Astrocyte (in vitro differentiated cells and primary cell): Measurements from ENCODE around the gene RAB40B. TPM values are rescaled to one million over a fixed set of nuclear protein-coding genes. Genes with fewer than 3 reads are reported as not detected.

Experiments
- DNase-seq: peaks from one replicate; pipeline ENCODE4 v3.0.0-alpha.2; 2010; ENCODE audit warnings: low read depth
- FAIRE-seq: peaks from 2 replicates; lab custom pipeline; 2011; peaks lifted over from hg19 to GRCh38; lab: Jason Lieb, UNC
- H2AFZ ChIP-seq: 2 replicates; pipeline ENCODE4 v1.6.0; 2012; ENCODE audit warnings: low read depth, low read length, inconsistent platforms
- H3K27ac ChIP-seq: 2 replicates; pipeline ENCODE4 v1.5.1; 2011; ENCODE audit warnings: low read depth, low read length, inconsistent platforms
- H3K27me3 ChIP-seq: 2 replicates; pipeline ENCODE4 v1.6.0; 2011; ENCODE audit warnings: low read length, inconsistent platforms; ENCODE audit not compliant: insufficient read depth
- H3K36me3 ChIP-seq: 2 replicates; pipeline ENCODE4 v1.5.1; 2011; ENCODE audit warnings: low read length, inconsistent platforms; ENCODE audit not compliant: insufficient read depth
- H3K4me1 ChIP-seq: 2 replicates; pipeline ENCODE4 v1.5.1; 2011; ENCODE audit warnings: low read length, inconsistent platforms; ENCODE audit not compliant: insufficient read depth
- H3K4me2 ChIP-seq: 2 replicates; pipeline ENCODE4 v1.6.0; 2012; ENCODE audit warnings: low read length, inconsistent platforms
- H3K4me3 ChIP-seq: 2 replicates; pipeline ENCODE4 v1.5.1; 2011; ENCODE audit warnings: low read depth, mild to moderate bottlenecking, low read length, inconsistent platforms; ENCODE audit not compliant: insufficient read depth
- H3K79me2 ChIP-seq: 2 replicates; pipeline ENCODE4 v1.6.0; 2012; ENCODE audit warnings: mild to moderate bottlenecking, low read length, inconsistent platforms; ENCODE audit not compliant: insufficient read depth
- H3K9ac ChIP-seq: 2 replicates; pipeline ENCODE4 v1.6.0; 2012; ENCODE audit warnings: mild to moderate bottlenecking, low read length, inconsistent platforms
- H3K9me3 ChIP-seq: 2 replicates; pipeline ENCODE4 v1.5.1; 2012; ENCODE audit warnings: low read depth, mild to moderate bottlenecking, low read length, inconsistent platforms; ENCODE audit not compliant: insufficient read depth
- H4K20me1 ChIP-seq: 2 replicates; pipeline ENCODE4 v1.6.0; 2012; ENCODE audit warnings: low read length, inconsistent platforms; ENCODE audit not compliant: insufficient read depth
- H3K27ac Mint-ChIP-seq: one replicate; pipeline ENCODE4 v1.8.0; 2021; ENCODE audit warnings: mild to moderate bottlenecking, mixed read lengths; ENCODE audit not compliant: unreplicated experiment
- H3K27me3 Mint-ChIP-seq: one replicate; pipeline ENCODE4 v1.8.0; 2021; ENCODE audit warnings: low read depth, mixed read lengths; ENCODE audit not compliant: unreplicated experiment
- H3K36me3 Mint-ChIP-seq: one replicate; pipeline ENCODE4 v1.8.0; 2021; ENCODE audit warnings: low read depth, mixed read lengths; ENCODE audit not compliant: unreplicated experiment
- H3K4me1 Mint-ChIP-seq: one replicate; pipeline ENCODE4 v1.8.0; 2021; ENCODE audit warnings: low read depth, mixed read lengths; ENCODE audit not compliant: unreplicated experiment
- H3K4me3 Mint-ChIP-seq: one replicate; pipeline ENCODE4 v1.8.0; 2021; ENCODE audit warnings: mild to moderate bottlenecking, moderate library complexity, mixed read lengths; ENCODE audit not compliant: unreplicated experiment
- H3K9me3 Mint-ChIP-seq: one replicate; pipeline ENCODE4 v1.8.0; 2021; ENCODE audit warnings: mild to moderate bottlenecking, mixed read lengths; ENCODE audit not compliant: unreplicated experiment
- EZH2 ChIP-seq: IDR thresholded peaks from 2 replicates; pipeline ENCODE4 v1.6.1; 2012; ENCODE audit warnings: mild to moderate bottlenecking, low read length, inconsistent platforms; ENCODE audit not compliant: insufficient read depth
- total RNA-seq: library from RNA; stranded (reverse); gene quantifications from 2 replicates; pipeline ENCODE4 v1.2.1, GENCODE V29; 2021
- TF ChIP-seq, protein P1 (sequence below): IDR thresholded peaks from 2 replicates; pipeline ENCODE4 v1.5.1; 2011; ENCODE audit warnings: low read depth, mild to moderate bottlenecking, inconsistent platforms, low read length, moderate library complexity; ENCODE audit not compliant: insufficient read depth

RAB40B gene
- total RNA-seq, 1 donor from 2014 or later: 15.8 TPM

DNA sequence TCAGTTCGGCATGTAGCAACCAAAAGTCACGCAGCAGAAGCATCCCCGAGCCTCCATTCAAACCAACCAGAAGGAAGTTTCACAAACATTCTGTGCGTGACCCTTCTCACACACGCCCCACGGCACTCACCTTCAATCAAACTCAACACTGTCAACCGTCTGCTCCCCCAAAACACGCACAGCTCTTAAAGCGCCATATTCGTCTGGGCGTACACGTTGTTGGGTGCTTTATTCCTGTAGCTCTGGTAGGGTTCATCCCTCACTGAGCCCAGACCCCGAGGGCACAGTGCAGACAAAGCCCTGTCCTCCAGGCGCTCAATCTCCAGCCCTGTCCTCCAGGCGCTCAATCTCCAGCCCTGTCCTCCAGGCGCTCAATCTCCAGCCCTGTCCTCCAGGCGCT is 2.2 kb downstream of the RAB40B start:
- TF ChIP-seq, protein P1, sequence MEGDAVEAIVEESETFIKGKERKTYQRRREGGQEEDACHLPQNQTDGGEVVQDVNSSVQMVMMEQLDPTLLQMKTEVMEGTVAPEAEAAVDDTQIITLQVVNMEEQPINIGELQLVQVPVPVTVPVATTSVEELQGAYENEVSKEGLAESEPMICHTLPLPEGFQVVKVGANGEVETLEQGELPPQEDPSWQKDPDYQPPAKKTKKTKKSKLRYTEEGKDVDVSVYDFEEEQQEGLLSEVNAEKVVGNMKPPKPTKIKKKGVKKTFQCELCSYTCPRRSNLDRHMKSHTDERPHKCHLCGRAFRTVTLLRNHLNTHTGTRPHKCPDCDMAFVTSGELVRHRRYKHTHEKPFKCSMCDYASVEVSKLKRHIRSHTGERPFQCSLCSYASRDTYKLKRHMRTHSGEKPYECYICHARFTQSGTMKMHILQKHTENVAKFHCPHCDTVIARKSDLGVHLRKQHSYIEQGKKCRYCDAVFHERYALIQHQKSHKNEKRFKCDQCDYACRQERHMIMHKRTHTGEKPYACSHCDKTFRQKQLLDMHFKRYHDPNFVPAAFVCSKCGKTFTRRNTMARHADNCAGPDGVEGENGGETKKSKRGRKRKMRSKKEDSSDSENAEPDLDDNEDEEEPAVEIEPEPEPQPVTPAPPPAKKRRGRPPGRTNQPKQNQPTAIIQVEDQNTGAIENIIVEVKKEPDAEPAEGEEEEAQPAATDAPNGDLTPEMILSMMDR: no peak
- no peak for TF ChIP-seq EZH2
- Histone ChIP-seq H3K27me3 (peaks cover 2% of the 10 kb centered on the region), H3K79me2 (peaks cover 16% of the 10 kb centered on the region), H3K4me3 (no peak overlapping the region), H3K4me2 (no peak overlapping the region), H3K9me3 (peaks cover 5% of the 10 kb centered on the region), H4K20me1 (peaks cover 11% of the 10 kb centered on the region), H3K36me3 (no peaks in the 10 kb centered on the region), H3K4me1 (peaks cover 9% of the 10 kb centered on the region), H2AFZ (no peak overlapping the region), H3K27ac (no peak overlapping the region), H3K9ac (no peak overlapping the region)
- FAIRE-seq: no peak
- Mint-ChIP-seq H3K27me3 (peaks cover 9% of the 10 kb centered on the region), H3K36me3 (peaks cover 15% of the 10 kb centered on the region), H3K4me1 (peaks cover 4% of the 10 kb centered on the region), H3K4me3 (peak overlapping the region; percentile 73), H3K9me3 (peaks cover 16% of the 10 kb centered on the region), H3K27ac (no peak overlapping the region)
- DNase-seq: no peak

DNA sequence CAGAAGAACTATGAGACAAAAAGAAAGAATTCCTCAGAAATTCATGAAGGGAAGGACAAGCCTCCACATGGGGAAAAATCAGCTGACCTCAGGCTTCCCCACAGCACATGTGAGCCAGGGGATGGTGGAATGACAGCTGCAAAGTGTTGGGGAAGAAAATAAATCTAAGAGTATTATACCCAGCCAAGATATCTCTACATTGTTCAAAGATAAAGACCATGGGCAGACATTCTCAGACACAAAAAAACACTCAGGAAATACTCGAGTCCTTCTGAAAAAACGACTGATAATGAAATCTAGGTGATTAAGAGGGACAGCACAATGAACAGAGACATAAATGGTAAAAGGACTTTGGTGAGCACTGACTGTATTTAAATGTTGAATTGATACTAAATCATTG is 3.9 kb downstream of the RAB40B start:
- Histone ChIP-seq H3K4me3 (no peak overlapping the region), H3K9me3 (peaks cover 5% of the 10 kb centered on the region), H3K79me2 (peaks cover 16% of the 10 kb centered on the region), H3K4me2 (no peak overlapping the region), H3K36me3 (no peaks in the 10 kb centered on the region), H2AFZ (no peak overlapping the region), H3K27me3 (peaks cover 2% of the 10 kb centered on the region), H3K27ac (no peak overlapping the region), H4K20me1 (peaks cover 19% of the 10 kb centered on the region), H3K9ac (no peak overlapping the region), H3K4me1 (peaks cover 9% of the 10 kb centered on the region)
- Mint-ChIP-seq H3K4me3 (peak overlapping the region; percentile 54), H3K9me3 (peaks cover 16% of the 10 kb centered on the region), H3K27me3 (peaks cover 5% of the 10 kb centered on the region), H3K27ac (no peak overlapping the region), H3K4me1 (peaks cover 4% of the 10 kb centered on the region), H3K36me3 (peaks cover 19% of the 10 kb centered on the region)
- FAIRE-seq: no peak
- no peak for TF ChIP-seq EZH2
- TF ChIP-seq, protein P1: no peak
- DNase-seq: no peak

DNA sequence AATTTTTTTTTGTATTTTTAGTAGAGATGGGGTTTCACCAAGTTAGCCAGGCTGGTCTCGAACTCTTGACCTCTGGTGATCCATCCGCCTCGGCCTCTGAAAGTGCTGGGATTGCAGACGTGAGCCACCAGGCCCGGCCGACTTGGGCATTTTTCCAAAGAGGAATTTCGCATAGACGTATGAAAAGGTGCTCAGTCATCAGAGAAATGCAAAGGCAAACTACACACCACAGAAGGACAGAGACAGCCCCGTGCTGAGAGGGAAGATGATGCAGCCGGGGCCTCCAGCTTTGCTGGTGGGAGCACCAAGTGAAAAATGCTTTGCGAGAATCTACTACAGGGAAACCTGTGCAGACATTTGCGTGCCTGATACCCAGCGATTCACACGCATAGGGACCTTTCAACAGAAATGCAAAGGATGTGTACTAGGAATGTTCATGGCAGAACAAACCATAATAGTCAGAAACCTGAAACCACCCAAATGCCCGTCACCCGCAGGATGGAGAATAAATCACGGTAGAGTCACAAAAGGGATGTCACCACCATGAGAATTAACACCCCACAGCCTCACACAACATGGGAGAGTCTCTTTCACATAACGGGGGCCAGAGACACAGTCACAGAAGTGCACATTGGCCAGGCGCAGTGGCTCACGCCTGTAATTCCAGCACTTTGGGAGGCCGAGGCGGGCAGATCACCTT is 5.2 kb downstream of the RAB40B start:
- Histone ChIP-seq H3K9ac (no peak overlapping the region), H4K20me1 (peaks cover 19% of the 10 kb centered on the region), H3K79me2 (peaks cover 16% of the 10 kb centered on the region), H3K27ac (no peak overlapping the region), H3K4me2 (no peak overlapping the region), H3K36me3 (no peaks in the 10 kb centered on the region), H3K4me3 (no peak overlapping the region), H2AFZ (no peak overlapping the region), H3K27me3 (peaks cover 2% of the 10 kb centered on the region), H3K4me1 (peaks cover 5% of the 10 kb centered on the region), H3K9me3 (peaks cover 5% of the 10 kb centered on the region)
- Mint-ChIP-seq H3K4me1 (peaks cover 4% of the 10 kb centered on the region), H3K4me3 (no peak overlapping the region), H3K9me3 (peaks cover 16% of the 10 kb centered on the region), H3K27ac (no peak overlapping the region), H3K36me3 (peaks cover 19% of the 10 kb centered on the region), H3K27me3 (peaks cover 3% of the 10 kb centered on the region)
- no peak for FAIRE-seq
- TF ChIP-seq, protein P1: no peak
- no peak for TF ChIP-seq EZH2
- no peak for DNase-seq
